NOMO-1 (cell line): Measurements from ENCODE around the gene RAVER2.
A peak's percentile ranks its signal among the peaks of the same experiment; 100 is the strongest.
"Not testable (repeated sequence)": the region's sequence is repeated elsewhere in the genome, so short reads cannot be mapped to it uniquely, and the experiment has no call there.

Experiments
- DNase-seq, 2 experiments: peaks; one replicate each; lab custom pipeline; 2025; ENCODE audit not compliant: unreplicated experiment in 2 of 2; lab: John Stamatoyannopoulos, UW

The RAVER2 gene

DNA sequence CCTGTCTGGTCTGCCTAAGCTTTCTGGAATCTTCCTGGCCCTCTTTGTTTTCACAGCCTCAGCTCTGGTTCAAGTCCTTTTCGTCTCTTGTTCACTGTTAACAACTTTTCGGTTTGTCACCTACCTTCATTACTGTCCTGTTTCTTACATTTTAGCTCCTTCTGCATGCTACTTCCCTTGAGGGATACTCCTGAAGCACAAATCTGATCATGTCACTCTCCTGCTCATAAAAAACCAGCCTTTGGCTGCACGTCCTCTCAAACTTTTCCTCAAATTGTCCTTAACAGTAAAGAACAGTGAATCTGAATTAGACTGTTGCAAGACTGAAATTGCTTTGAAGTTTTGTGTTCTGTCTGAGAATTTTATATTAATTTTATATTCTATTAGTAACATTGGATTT lies 3.3 kb downstream of the RAVER2 start:
- DNase-seq, result no peak

DNA sequence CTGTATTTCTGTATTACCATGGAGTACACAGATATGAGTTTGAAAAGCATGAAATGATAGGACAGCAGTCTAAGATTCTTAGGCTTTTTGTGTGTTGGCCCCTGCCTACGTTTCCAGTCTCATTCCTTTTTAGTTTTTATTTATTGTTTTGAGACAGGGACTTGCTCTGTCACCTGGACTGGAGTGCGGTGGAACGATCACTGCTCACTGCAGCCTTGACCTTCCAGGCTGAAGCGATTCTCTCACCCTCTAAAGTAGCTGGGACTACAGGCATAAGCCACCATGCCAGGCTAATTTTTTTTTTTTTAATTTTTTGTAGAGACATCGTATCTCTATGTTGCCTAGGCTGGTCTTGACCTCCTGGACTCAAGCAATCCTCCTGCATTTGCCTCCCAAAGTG lies 3.8 kb downstream of the RAVER2 start:
- DNase-seq, result no peak

DNA sequence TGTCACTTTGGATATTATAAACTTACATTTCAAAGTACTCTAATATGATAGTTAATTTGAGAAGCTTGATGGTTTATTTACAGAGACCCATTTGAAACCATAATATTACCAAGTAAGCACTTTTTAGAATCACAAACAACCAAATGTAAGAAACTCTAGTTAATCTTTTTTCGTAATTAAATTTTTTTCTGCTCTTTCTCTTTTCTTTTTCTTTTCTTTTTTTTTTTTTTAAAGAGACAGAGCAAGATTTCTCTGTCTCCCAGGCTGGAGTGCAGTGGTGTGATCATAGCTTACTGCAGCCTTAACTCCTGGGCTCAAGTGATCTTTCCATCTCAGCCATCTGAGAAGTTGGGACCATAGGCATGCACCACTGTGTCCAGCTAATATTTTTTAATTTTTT lies 5.2 kb downstream of the RAVER2 start:
- no peak for DNase-seq

DNA sequence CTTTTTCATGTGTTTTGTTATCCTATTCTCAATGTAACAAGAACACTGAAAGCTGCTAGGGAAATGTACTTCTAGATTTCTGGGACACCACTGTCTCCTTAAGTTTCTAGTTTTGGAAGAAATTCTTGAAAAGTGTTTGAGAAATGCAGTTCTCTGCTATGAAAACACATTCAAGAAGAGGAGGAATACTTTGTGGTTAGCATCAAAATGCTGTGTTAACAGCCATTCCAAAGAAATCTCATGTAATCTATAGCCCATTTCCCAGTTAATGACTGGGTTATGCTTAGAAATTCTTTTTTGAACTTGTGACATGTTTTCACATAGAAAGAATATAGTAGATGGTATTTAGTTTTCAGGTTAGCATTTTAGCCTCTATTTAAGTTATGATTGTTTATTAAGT lies 6.0 kb downstream of the RAVER2 start:
- DNase-seq, result no peak

DNA sequence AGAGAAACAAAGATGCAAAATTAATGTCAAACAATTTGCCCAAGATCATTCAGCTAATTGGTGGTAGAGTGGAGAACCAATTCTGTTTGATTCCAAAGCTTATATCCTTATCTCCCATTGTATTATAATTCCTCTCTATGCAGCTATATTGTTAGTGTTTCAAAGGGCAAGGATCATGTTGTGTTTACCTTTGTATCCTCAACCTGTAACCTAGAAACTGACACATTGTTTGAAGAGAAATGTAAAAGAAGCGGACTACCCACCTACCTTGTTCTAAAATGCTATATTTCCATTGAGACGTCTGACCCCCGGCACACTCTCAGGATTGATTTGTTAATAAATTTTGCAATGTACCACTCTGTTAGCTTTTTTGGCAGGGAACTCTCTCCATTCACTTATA lies 9.3 kb downstream of the RAVER2 start:
- no peak for DNase-seq

DNA sequence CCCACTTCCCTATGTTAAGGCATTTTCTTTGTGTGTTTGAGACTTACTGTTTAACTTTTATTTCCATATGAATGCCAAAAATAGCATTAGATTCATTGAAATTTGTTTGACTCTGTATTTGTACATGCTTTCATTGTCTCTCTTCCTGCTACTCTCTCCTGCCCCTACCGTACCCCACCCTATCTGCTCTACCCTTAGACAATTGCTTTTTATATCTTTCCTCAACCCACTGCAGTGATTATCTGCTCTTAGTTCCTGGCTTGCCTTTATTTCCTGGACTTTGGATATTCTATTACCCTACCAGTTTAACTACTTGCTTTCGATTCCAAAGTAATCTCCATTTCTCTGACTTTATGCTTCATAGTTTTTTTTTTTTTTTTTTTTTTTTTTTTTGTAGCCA lies 10.5 kb downstream of the RAVER2 start:
- DNase-seq, result no peak

DNA sequence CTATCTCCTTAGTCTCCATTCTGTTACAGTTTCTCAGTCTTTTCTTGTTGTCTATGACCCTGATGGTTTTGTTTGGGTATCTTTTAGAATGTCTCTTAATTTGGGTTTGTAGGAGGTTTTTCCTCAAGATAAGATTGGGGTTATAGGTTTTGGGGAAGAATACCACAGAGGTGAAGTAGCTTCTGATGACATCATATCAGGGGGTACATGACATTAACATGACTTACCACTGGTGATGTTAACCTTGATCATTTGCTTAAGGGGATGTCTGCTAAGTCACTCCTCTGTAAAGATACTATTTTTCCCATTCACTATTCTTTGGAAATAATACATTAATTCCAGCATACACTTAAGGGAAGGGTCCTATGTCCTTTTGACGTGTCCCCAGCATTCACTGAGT lies 11.9 kb downstream of the RAVER2 start:
- no peak for DNase-seq

DNA sequence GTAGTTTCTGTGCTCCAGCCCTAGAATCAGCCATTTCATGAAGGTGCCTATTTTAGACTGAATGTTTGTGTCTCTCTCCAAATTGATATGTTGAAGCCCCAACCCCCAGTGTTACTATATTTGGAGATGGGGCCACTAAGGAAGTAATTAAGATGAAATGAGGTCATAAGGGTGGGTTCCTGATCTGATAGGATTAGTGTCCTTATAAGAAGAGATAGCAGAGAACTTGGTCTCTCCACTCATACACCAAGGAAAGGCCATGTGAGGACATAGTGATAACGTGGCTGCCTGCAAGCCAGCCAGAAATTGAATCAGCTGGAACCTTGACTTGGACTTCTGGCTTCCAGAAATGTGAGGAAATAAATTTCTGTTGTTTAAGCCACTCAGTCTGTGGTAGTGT lies 12.3 kb downstream of the RAVER2 start:
- DNase-seq, result no peak

DNA sequence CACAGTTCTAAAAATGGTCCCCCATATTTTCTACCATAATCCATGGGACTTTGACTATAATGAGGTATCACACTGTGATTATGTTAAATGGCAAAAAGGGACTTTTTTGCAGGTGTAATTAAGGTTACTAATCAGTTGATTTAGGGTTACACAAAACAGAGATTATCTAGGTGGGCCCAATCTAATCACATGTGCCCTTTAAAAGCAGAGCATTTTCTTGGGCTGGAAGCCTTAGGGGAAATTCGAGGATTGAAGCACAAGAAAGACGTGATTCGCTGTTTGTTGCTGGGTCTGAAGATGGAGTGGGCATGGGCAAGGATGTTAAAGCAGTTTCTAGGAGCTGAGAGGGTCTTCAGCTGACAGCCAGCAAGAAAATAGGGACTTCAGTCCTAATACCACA lies 13.4 kb downstream of the RAVER2 start:
- DNase-seq, result no peak

DNA sequence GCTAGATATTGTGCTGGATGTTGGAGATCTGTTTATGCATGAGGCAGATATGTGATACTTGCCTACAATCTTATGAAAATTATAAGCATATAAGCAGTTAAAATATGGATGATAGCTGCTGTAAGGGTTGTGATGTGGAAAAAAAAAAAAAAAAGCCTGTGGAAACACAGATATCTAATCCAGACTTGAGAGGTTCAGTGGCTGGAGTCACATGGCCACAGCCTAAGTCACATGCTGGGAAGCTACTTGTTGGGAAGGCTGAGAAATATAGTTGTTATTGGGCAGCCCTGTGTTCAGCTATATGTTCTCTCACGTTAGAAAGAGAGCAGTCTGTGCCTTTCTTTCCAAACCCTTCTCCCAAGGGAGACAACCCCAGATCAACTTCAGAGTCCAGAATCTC lies 15.1 kb downstream of the RAVER2 start:
- DNase-seq, result no peak

DNA sequence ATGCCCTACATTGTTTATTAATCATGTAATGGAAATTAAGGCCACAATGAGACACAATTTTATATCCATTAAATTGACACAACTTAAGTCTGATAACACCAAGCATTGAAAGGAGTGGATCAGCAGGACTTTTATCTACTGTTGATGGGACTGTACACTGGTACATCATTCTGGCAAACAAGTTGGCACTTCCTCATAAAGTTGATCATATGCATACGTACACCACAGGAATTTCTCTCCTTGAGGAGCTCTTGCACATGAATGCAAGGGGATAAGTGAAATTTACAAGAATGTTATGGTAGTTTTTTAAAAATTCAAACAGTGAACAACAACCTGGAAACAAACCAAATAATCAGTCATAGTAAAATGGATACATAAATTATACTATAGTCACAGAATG lies 20.1 kb downstream of the RAVER2 start:
- no peak for DNase-seq

DNA sequence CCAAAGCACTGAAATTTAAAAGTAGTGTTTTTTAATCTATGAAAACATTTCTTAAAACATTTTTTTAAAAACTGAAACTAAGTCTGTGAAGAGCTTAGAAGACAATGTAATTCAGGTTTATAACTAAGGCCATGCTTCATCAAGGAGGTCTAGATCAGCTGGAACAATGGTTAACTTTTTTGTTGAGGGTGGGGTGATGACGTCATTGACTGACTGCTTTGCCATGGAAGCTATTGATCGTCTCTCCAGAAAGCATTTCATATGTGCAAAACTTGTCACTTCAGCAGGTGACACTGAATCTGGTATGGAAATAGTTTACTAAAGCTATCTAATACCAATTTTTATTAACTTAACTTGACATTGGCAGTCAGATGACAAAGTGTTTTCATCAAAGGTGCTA lies 21.0 kb downstream of the RAVER2 start:
- DNase-seq, result no peak

DNA sequence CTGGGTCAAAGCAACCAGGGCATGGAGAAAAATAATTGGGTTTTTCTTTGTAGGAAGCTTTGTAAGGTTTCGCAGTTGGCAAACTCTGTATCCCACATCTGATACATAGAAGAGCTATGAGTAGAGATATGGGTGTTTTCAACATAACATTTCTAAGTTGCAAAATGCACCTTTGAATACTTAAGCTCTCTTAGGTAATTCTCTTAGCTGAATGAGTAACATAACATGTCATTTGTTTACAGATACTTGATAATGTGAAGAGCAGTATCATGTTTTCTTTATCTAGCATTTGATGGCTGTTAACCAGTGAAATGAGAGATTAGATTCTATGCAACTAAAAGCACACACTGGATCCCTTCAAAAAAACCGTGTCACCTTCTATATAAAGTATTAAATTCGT lies 21.6 kb downstream of the RAVER2 start:
- DNase-seq, result no peak

DNA sequence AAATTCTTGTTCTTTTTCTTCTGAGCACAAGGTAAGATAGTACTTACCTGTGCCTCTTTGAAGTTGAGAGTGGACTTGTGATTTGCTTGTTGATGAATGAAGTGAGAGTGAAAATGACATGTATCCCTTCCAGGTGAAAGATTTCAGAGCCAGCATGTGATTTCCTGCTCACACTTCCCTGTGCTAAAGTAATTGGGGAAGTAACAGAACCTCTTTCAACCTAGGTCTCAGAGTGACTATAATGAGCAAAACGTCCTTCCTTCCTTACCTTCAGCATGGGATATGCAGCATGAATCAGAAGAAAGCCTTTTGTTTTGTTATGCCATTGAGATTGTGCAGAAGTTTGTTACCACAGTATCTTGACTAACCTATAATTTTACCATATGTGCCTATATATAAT lies 24.6 kb downstream of the RAVER2 start:
- peak in 1 of 2 experiments; percentile 56 for DNase-seq

DNA sequence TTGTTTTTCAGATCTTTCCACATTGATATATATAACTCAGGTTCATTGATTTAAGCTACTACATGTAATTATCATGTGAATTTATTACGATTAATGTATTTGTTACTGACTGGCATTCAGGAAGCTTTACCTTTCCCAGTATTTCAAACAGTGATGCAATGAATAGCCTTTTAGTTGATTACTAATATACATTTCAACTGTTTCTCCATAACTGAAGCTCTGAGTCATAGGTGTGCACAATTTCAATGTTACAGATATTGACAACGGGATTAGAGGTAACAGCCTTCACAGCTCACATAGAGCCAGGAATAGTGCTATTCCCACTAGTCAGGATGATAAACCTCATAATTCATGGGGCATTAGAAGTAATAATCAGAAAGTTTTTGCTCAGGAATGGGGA lies 25.1 kb downstream of the RAVER2 start:
- no peak for DNase-seq

DNA sequence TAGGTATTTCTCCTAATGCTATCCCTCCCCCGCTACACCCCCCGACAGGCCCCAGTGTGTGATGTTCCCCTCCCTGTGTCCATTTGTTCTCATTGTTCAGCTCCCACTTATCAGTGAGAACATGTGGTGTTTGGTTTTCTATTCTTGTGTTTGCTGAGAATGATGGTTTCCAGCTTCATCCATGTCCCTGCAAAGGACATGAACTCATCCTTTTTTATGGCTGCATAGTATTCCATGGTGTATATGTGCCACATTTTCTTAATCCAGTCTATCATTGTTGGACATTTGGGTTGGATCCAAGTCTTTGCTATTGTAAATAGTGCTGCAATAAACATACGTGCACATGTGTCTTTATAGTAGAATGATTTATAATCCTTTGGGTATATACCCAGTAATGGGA lies 28.4 kb downstream of the RAVER2 start:
- DNase-seq, result not testable (repeated sequence)

DNA sequence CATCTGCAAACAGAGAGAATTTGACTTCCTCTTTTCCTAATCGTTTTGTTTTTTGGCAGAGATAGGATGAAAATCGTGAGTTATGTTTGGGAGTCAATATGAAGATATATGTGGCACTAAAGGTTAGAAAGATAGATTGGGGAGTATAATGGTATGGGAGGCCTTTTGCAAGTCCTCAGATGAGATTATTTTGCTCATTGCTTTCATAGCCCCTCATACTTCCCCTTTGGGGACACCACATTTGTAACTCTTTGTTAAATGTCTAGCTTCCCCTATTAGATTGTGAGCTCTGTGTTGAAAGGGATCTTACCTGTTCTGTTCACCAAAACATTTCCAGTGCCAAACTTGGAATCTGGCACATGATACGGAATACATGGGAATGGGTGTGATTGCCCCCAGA lies 30.2 kb downstream of the RAVER2 start:
- DNase-seq, result peak; percentile 34 to 69

DNA sequence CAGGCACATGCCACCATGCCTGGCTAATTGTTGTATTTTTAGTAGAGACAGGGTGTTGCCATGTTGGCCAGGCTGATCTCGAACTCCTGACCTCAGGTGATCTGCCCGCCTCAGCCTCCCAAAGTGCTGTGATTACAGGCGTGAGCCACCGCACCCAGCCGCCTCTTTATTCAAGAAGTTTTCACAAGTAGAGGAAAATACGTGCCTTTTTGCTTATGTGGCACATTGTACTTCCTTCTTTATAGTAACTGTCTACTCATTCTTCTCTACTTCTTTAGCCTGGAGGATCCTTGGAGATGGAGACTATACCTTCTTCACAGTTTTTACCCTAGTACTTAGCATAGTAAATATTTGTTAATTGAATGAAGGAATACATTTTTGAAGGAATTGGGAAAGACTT lies 37.2 kb downstream of the RAVER2 start:
- not testable (repeated sequence) for DNase-seq

DNA sequence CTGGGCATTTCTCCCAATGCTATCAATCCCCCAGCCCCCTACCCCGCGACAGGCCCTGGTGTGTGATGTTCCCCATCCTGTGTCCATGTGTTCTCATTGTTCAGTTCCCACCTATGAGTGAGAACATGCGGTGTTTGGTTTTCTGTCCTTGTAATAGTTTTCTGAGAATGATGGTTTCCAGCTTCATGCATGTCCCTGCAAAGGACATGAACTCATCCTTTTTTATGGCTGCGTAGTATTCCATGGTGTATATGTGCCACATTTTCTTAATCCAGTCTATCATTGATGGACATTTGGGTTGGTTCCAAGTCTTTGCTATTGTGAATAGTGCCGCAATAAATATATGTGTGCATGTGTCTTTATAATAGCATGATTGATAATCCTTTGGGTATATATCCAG lies 38.0 kb downstream of the RAVER2 start:
- not testable (repeated sequence) for DNase-seq

DNA sequence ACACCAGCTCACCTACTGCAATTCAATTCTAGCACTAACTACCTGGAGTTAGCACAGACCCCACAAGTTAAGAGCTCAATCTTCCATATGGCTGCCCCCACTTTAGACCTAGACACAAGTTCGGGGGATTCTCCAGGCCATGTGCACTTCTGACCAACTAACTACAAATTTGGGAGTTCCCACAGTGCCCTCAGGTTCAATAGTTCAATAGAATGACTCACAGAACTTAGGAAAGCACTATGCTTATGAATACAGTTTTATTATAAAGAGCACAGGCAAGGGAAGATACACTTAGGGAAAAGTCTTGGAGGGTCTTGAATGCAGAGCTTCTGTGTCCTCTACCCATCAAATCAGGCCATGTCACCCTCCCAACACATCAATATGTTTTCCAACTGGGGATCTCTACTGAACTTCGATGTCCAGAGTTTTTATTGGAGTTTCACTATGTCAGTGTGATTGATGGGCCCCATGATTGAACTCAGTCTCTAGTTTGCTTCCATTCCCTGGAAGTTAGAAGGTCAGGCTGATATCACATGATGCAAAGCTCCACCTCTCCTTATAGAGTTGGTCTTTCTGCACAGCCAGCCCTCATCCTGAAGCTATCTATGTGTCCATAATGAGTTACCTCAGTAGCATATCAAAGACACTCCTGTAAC lies 46.1 kb downstream of the RAVER2 start:
- no peak for DNase-seq

DNA sequence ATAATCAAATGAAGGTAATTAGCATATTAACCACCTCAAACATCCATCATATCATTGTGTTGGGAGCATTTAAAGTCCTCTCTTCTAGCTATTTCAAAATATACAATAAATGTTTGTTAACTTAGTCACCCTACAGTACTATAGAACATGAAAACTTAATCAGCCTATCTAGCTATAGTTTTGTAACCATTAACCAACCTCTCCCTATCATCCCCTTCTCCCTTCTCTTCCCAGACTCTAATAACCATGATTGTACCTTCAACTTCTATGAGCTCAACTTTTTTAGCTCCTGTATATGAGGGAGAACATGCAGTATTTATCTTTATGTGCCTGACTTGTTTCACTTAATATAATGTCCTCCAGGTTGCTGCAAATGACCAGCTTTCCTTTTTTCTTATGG lies 54.0 kb downstream of the RAVER2 start:
- DNase-seq, result no peak

DNA sequence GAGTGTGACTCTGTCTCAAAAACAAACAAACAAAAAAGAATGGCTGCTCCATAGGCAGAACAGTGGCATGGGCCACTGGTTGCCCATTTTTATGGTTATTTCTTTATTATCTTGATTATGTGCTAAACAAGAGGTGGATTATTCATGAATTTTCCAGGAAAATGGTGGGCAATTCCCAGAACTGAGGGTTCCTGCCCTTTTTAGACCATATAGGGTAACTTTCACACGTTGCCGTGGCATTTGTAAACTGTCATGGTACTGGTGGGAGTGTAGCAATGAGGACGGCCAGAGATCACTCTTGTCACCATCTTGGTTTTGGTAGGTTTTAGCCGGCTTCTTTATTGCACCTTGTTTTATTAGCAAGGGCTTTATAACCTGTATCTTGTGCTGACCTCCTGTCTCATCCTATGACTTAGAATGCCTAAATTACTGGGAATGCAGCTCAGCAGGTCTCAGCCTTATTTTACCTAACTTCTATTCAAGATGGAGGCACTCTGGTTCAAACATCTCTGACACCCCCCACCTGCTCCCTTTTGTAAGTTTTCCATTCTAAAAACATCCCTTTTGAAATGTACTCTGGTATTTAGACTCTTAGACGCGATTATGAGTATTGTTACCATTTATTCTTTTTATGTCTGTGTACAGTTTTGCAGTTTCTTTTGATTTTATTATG lies 57.1 kb downstream of the RAVER2 start:
- no peak for DNase-seq

DNA sequence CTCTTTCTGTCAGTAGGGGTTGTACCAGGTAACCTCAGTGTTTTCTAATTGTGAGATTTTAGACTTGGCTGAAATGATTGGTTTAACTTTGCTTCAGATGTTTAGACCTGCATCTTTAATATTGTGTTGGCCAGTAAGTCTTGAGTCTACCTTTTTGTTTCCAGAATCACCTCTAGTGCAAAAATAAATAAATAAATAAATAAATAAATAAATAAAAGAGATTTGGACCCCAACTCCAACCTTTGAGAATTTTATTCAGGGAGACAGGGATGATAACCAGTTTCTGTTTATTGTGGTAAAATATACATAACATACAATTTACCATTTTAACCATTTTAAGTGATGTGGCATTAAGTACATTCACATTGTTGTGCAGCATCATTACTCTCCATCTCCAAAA lies 64.4 kb downstream of the RAVER2 start:
- DNase-seq, result no peak
